ENCODE data around the gene OXNAD1. TPM values are rescaled to one million over a fixed set of nuclear protein-coding genes. Genes with fewer than 3 reads are reported as not detected.

The OXNAD1 gene
- total and polyA plus RNA-seq, 10 of the 15 experiments (the other 5 are each of a cell fraction or from before 2014, with no cell fraction given): 5.6 to 27.8 (median 16.2) TPM

DNA sequence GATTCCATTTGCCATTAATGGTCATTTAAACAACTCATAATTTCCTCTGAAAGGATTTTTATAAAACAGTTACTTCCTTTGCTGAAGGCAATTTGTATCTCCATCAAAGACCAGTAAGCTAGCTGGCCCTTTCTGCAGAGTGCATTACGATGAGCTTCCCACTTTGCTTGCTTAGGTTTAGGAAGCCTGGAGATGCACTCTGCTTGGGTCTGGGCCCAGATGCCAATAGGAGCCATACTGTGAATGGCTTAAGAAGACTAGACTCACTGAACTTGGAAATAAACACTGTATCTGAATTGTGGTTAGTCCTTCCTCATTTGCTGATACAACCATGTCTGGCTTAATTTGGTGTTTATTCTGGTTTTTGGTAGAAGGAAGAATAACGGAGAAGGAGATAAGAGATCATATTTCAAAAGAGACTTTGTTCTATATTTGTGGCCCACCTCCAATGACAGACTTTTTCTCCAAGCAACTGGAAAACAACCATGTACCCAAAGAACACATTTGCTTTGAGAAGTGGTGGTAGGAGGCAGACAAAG, 38.1 kb downstream of the OXNAD1 start:
- in situ Hi-C loops (cut with MboI) (no loop called here), intact Hi-C loops (cut with micrococcal nuclease; ENCODE audit: unreplicated experiment) (no loop called here)
- H3K9ac ChIP-seq (ENCODE audit: control insufficient read depth, insufficient read depth, low read length): no peak overlapping the region
- no peaks in the 10 kb centered on the region for H3K79me2 ChIP-seq (ENCODE audit: control insufficient read depth, insufficient read depth, low read length)
- BruUV-seq (replicated peaks): no TSS peak
- H3K4me1 ChIP-seq (ENCODE audit: control insufficient read depth, insufficient read depth, low read length): peaks cover 20% of the 10 kb centered on the region
- no peaks in the 10 kb centered on the region for H4K20me1 ChIP-seq (ENCODE audit: control insufficient read depth, insufficient read depth)
- ChIA-PET POLR2A (interaction anchor here (0.5 to 1.5 kb wide), 2 partner anchors 11 kb away, joined by 3 read pairs; no protein-coding TSS in a partner anchor), RAD21 (ENCODE audit: unreplicated experiment) (interaction anchor here (1.4 kb wide), 1 partner anchor 17 kb away, joined by 3 read pairs; no protein-coding TSS in a partner anchor), SMC1A (ENCODE audit: uncharacterized antibody, unreplicated experiment) (interaction anchor here (0.8 to 2.3 kb wide), 4 partner anchors 9 to 112 kb away, joined by 3 to 12 read pairs (median 6); no protein-coding TSS in a partner anchor), CTCF (interaction anchor here (1.0 to 6.3 kb wide), 5 partner anchors 7 to 247 kb away, joined by 3 to 45 read pairs (median 6); no protein-coding TSS in a partner anchor)
- ATAC-seq: no peak
- H3K4me3 ChIP-seq: no peak overlapping the region
- H3K36me3 ChIP-seq (ENCODE audit: control insufficient read depth in 2 of 2, insufficient read depth in 2 of 2, low read length in 1 of 2): peaks cover under 1 to 4% of the 10 kb centered on the region in 2 experiments; a peak in 3 of 4 replicates
- FAIRE-seq: no peak
- 100% methylated on average over 2 of the region's 2 CpGs for WGBS (ENCODE audit: insufficient coverage, insufficient replicate concordance, low lambda C conversion rate, missing lambda C conversion rate)
- H3K9me3 ChIP-seq (replicated peaks; ENCODE audit: control insufficient read depth, insufficient read depth, low read length): no peaks in the 10 kb centered on the region
- TF ChIP-seq YBX1 (IDR thresholded peaks at IDR 0.05) (no peak), SMC3 (IDR thresholded peaks at IDR 0.05; ENCODE audit: borderline replicate concordance, low read length) (no peak), BCL11A (IDR thresholded peaks at IDR 0.05; ENCODE audit: low read depth, low read length) (no peak), PML (IDR thresholded peaks at IDR 0.05; ENCODE audit: low read length) (no peak), NFYA (IDR thresholded peaks at IDR 0.05; ENCODE audit: borderline replicate concordance, low read depth, low read length) (no peak), NFYB (IDR thresholded peaks at IDR 0.05; ENCODE audit: insufficient read depth, low read depth, low read length) (no peak), NR2C2 (IDR thresholded peaks at IDR 0.05; ENCODE audit: borderline replicate concordance, control insufficient read depth, insufficient read length, low read depth) (no peak), NR2C1 (IDR thresholded peaks at IDR 0.05) (no peak), ZNF274 (IDR thresholded peaks at IDR 0.05; ENCODE audit: insufficient read depth, insufficient read length) (no peak), BHLHE40 (IDR thresholded peaks at IDR 0.05; ENCODE audit: borderline replicate concordance in 1 of 2, low read depth in 2 of 2, low read length in 1 of 2) (no peak), SRF (IDR thresholded peaks at IDR 0.05; ENCODE audit: low read depth in 2 of 2, low read length in 2 of 2) (no peak), GABPA (IDR thresholded peaks at IDR 0.05; ENCODE audit: low read depth) (no peak)
- TF ChIP-seq, protein P1, sequence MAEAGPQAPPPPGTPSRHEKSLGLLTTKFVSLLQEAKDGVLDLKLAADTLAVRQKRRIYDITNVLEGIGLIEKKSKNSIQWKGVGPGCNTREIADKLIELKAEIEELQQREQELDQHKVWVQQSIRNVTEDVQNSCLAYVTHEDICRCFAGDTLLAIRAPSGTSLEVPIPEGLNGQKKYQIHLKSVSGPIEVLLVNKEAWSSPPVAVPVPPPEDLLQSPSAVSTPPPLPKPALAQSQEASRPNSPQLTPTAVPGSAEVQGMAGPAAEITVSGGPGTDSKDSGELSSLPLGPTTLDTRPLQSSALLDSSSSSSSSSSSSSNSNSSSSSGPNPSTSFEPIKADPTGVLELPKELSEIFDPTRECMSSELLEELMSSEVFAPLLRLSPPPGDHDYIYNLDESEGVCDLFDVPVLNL (IDR thresholded peaks at IDR 0.05; ENCODE audit: low read depth, low read length): no peak
- TF ChIP-seq, protein P2, sequence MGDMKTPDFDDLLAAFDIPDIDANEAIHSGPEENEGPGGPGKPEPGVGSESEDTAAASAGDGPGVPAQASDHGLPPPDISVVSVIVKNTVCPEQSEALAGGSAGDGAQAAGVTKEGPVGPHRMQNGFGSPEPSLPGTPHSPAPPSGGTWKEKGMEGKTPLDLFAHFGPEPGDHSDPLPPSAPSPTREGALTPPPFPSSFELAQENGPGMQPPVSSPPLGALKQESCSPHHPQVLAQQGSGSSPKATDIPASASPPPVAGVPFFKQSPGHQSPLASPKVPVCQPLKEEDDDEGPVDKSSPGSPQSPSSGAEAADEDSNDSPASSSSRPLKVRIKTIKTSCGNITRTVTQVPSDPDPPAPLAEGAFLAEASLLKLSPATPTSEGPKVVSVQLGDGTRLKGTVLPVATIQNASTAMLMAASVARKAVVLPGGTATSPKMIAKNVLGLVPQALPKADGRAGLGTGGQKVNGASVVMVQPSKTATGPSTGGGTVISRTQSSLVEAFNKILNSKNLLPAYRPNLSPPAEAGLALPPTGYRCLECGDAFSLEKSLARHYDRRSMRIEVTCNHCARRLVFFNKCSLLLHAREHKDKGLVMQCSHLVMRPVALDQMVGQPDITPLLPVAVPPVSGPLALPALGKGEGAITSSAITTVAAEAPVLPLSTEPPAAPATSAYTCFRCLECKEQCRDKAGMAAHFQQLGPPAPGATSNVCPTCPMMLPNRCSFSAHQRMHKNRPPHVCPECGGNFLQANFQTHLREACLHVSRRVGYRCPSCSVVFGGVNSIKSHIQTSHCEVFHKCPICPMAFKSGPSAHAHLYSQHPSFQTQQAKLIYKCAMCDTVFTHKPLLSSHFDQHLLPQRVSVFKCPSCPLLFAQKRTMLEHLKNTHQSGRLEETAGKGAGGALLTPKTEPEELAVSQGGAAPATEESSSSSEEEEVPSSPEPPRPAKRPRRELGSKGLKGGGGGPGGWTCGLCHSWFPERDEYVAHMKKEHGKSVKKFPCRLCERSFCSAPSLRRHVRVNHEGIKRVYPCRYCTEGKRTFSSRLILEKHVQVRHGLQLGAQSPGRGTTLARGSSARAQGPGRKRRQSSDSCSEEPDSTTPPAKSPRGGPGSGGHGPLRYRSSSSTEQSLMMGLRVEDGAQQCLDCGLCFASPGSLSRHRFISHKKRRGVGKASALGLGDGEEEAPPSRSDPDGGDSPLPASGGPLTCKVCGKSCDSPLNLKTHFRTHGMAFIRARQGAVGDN (IDR thresholded peaks at IDR 0.05): no peak
- TF ChIP-seq, protein P3, sequence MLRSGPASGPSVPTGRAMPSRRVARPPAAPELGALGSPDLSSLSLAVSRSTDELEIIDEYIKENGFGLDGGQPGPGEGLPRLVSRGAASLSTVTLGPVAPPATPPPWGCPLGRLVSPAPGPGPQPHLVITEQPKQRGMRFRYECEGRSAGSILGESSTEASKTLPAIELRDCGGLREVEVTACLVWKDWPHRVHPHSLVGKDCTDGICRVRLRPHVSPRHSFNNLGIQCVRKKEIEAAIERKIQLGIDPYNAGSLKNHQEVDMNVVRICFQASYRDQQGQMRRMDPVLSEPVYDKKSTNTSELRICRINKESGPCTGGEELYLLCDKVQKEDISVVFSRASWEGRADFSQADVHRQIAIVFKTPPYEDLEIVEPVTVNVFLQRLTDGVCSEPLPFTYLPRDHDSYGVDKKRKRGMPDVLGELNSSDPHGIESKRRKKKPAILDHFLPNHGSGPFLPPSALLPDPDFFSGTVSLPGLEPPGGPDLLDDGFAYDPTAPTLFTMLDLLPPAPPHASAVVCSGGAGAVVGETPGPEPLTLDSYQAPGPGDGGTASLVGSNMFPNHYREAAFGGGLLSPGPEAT (IDR thresholded peaks at IDR 0.05; ENCODE audit: low read depth): no peak
- TF ChIP-seq, protein P4, sequence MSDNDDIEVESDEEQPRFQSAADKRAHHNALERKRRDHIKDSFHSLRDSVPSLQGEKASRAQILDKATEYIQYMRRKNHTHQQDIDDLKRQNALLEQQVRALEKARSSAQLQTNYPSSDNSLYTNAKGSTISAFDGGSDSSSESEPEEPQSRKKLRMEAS (IDR thresholded peaks at IDR 0.05; ENCODE audit: low read depth, low read length): no peak
- no peak for DNase-seq (ENCODE audit: low read depth, low spot score)
- no peak overlapping the region for H2AFZ ChIP-seq (ENCODE audit: control insufficient read depth, low read depth, low read length)
- H3K27ac ChIP-seq (ENCODE audit: control insufficient read depth, insufficient read depth): no peak overlapping the region
- H3K27me3 ChIP-seq (replicated peaks in 1 of 2; ENCODE audit: control insufficient read depth in 2 of 2, insufficient read depth in 2 of 2, low read length in 1 of 2): no peaks in the 10 kb centered on the region
- H3K4me2 ChIP-seq (ENCODE audit: control insufficient read depth, insufficient read depth): no peak overlapping the region
